Left renal pelvis (tissue), 4 donors: ENCODE measurements around the gene KRTAP12-4. TPM values are rescaled to one million over a fixed set of nuclear protein-coding genes. Genes with fewer than 3 reads are reported as not detected.
"Not testable (repeated sequence)": the region's sequence is repeated elsewhere in the genome, so short reads cannot be mapped to it uniquely, and the experiment has no call there.

Experiments used
- DNase-seq, 4 donors: peaks; one replicate each; pipeline ENCODE4 v3.0.0-alpha.2; 2013; ENCODE audit warnings: low read depth in 4 of 4, low spot score in 3 of 4
- polyA plus RNA-seq, 4 donors: library from polyadenylated mRNA; unstranded; fragments of 120-200 nt; gene quantifications; one replicate each; pipeline ENCODE4 v1.2.1, GENCODE V29; 2013; ENCODE audit not compliant: insufficient read length in 4 of 4

The KRTAP12-4 gene
- polyA plus RNA-seq, 4 donors, result not detected

DNA sequence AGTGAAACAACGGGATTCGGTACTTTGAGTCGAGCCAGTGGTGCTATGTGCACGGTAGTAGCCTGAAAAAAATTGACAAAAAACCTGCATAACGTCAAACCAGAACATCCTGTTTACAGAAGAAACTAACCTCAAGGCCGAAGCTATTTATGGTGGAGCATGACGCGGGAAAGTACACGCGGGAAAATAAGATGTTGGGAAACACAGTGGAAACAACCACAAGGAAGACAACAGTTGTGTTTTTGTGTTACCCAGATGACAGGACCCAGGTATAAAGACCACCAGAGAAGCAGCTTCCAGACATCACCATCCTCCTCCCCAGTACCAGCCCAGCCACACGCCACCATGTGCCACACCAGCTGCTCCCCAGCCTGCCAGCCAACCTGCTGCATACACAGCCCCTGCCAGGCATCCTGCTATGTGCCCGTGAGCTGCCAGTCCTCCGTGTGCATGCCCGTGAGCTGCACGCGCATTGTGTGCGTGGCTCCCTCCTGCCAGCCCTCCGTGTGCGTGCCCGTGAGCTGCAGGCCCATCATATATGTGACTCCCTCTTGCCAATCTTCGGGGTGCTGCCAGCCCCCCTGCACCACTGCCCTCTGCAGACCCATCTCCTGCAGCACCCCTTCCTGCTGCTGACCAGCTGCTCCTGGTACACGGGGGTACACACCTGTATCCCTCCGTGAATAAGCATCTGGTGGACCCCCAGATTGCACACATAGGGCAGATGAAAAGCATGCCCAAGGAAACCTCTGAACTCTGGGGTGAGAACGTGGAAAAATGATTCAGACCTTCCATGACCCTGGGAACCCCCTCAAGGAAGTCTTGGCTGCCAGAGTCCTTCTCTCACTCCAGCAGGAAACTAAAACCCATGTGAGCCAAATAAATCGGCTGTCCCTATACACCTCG is 3.4 kb upstream of the KRTAP12-4 start, which contains the start of gene KRTAP12-3:
TSS of gene KRTAP12-3 (plus strand) at position 298 of the 906 bp plus-strand sequence. CDS start at position 346, 48 bp downstream.
- no peak for DNase-seq

DNA sequence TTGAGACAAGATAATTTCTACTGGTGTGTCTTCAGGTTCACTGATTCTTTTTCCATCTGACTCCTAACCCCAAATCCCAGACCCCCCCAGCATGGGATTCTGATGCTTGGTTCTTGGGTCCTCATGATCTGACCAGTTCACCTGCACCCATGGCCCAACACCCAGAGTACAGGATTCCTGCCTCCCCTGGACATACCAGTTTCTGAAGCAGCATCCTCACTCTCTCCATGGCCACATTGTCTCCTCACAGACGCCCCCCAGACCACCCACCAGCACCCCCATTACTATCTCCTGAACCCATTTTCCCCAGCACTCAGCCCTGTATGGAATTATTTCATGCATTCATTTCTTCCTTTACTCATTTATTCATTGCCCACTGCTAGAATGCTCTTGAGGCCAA is 2.4 kb upstream of the KRTAP12-4 start:
- no peak for DNase-seq

DNA sequence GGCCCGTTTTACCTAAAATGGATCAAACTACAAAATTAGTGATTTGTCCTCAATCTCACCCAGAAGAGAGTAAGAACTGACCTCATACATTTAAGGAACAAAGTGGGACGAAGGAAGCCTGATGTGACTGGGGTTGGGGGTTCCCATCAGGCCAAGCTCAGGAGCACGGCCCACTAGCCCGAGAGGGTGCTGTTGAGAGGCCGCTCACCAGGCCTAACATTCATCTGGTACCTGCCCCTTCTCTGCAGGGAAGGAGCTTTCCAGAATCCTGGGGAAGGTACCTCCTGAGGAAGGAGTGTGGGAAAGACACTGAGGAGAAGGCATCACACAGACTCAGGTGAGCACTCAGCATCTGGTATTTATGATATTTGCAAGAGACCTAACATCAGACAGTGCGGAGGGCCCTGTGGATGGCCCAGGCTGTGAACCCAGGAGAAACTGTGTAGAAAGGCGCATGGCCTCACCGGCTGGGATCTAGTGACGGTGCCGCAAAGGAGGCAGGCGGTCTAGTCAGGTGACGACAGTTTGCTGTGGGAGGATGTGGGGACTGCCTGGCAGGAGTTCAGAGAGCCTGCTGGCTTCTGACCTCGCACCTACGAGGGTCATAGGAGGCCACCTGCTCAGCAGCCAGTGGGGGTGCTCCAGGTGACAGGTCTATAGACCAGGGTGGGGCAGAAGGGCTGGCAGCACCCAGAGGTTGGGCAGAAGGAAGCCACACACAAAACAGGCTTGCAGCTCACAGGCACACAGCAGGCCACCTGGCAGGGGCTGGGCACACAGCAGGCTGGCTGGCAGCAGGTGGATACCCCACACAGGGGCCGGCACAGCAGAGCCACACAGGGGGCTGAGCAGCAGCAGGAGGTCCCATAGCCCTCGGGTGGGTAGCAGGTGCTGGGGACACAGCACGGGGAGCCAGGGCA is 543 bp downstream of the KRTAP12-4 start:
- DNase-seq, result no peak

DNA sequence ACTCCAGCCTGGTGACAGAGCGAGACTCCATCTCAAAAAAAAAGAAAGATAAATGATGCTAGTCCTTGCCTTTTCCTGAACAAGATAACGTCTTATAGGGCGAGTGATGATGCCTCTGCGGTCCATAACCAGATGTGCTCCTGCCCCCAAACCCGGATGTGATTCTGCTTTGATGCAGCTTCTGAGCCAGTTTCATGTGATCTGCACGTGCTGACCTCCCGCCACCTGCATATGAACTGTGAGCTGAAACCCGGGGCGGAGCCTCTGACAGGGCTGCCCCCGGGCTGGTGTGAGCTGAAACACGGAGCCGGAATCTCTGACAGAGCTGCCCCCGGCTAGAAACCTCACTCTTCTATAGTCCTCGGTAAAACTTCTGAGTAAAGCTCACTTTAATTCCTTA is 1.3 kb downstream of the KRTAP12-4 start:
- DNase-seq, result no peak

DNA sequence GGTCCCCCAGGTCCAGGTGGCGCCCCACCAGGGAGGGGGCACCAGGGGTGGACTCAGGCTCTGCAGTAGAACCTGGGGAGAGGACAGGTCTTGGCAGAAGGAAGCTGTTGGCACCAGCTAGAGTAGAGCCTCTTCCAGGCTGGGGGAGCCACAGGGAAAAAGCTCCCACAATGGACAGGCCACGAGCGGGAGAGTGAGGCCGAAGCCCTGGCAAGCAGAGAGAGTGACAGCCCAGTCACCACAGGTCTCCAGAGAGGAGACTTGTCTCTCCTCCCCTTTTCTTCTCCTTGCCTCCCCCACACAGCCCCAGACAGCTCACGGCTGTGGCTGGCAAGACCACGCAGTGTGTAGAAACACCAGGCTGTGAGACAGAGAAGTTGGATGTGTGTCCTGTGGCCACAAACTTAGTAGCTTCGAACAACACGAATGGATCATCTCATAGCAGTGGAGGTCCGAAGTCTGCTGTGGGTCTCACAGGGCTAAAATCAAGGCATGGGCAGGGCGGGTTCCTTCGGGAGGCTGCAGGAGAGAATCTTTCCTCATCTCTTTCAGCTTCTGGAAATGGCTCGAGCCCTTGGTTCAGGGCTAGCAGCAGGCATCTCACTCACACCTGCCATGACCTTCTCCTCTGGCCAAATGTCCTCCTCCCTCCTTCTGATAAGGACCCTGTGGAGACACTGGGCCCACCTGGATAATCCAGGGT is 3.3 kb downstream of the KRTAP12-4 start:
- DNase-seq, result no peak

DNA sequence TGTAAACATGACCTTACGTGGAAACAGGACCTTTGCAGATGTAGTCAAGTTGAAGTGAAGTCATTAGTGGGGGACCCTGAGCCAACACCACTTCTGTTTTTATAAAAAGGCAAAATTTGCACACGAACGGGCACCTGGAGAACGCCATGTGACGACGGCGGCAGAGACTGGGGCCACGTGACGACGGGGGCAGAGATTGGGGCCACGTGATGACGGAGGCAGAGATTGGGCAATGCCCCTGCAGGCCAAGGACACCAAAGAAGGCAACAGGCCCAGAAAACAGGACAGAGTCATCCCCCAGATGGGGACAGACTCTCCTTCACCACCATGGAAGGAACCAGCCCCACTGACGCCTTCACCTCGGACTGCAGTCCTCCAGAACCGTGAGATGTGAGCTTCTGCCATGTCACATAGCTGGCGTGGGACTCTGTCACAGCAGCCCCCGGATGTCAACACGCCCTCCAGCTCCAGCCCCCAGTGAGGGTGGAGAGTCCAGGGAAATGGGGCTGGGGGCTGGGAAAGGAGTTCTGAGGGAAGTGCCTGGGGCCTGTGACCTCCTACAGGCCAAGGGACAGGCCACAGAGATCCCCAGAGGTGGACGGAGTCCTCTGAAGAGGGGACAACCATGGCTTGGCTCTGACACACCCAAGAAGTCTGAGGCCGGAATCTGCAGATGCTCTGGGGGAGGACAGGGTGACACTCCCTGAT is 4.0 kb downstream of the KRTAP12-4 start:
- no peak for DNase-seq

DNA sequence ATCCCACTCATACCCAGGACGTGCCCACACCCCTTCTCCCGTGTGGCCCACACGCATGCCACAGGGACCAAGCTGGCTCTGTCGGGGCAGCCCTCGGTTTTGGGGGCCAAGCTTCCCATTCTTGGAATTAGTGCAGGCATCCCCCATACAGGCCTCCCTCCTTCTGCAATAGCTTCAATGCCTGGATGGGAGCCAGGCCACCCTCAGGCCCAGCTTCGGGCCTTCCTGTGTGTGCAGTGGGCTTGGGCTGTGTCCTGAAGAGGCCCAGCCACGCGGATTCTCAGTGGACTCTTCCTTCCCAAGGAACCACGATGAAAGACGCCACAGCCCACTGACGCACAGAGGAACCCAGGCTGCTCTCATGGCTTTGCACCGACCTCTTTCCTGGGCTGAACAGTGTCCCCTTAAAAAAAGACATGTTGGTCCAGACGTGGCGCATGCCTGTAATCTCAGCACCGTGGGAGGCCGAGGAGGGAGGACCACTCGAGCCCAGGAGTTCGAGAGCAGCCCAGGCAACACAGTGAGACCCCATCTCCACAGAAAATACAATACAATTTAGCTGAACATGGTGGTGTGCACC is 4.8 kb downstream of the KRTAP12-4 start:
- no peak for DNase-seq

DNA sequence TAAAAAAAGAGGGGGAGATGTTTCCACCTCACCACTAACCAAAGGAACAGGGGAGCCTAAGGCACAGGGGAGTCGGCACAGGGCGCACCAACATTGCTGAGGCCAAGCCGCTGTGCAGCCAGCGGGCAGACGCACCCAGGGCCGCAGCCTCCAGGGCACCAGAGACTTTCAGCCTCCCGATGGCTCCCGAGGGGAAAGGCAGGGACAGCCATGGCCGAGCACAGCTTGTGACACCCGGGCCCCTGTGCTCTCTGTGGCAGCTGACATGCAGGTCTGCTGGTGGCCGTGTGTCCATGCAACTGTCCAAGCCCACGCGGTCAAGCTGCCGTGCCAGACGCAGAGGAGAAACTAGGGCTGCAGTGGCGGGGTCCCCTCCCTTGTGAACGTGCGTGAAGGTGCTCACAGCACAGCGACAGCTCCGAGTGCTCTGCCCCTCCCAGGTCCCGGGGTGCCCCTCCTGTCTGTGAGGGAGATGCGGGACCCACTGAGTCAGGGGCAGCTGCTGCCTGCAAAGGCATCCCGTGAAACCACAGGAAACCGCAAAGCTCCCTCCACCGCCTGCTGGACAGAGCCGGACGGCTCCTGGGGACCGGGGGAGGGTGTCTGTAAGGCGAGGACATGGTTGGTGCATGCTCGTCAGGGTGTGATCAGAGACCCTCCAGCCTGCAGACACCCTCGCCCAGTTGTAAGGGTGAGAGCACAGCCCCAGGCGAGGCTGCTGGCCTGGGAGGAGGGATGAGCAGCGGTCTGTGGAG is 5.7 kb downstream of the KRTAP12-4 start:
- DNase-seq, result no peak

DNA sequence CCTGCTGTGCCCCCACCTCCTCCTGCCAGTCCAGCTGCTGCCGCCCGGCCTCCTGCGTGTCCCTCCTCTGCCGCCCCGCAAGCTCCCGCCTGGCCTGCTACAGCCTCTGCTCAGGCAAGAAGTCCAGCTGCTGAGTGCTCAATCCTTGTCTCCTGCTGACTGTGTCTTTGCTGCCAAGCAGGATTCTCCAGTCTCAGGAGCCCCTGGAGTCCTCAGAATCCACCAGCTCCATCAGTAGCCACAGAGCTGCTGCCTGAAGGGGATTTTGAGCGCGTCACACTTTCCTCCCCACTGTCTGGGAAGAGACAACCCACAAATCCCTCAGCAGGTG is 7.3 kb downstream of the KRTAP12-4 start:
- no peak for DNase-seq

DNA sequence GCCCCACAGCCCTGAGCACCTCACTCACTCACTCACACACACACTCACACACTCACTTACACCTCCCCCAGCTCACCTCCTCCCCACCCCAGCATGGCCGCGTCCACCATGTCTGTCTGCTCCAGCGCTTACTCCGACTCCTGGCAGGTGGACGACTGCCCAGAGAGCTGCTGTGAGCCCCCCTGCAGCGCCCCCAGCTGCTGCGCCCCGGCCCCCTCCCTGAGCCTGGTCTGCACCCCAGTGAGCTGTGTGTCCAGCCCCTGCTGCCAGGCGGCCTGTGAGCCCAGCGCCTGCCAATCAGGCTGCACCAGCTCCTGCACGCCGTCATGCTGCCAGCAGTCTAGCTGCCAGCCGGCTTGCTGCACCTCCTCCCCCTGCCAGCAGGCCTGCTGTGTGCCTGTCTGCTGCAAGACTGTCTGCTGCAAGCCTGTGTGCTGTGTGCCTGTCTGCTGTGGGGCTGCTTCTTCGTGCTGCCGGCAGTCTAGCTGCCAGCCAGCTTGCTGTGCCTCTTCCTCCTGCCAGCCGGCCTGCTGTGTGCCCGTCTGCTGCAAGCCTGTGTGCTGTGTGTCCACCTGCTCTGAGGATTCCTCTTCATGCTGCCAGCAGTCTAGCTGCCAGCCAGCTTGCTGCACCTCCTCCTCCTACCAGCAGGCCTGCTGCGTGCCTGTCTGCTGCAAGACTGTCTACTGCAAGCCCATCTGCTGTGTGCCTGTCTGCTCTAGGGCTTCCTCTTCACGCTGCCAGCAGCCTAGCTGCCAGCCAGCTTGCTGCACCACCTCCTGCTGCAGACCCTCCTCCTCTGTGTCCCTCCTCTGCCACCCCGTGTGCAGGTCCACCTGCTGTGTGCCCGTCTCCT is 7.9 kb downstream of the KRTAP12-4 start, which contains the start of gene KRTAP10-11:
TSS of gene KRTAP10-11 (plus strand) at position 49 of the 856 bp plus-strand sequence. CDS start at position 94, 45 bp downstream.
- not testable (repeated sequence) for DNase-seq

DNA sequence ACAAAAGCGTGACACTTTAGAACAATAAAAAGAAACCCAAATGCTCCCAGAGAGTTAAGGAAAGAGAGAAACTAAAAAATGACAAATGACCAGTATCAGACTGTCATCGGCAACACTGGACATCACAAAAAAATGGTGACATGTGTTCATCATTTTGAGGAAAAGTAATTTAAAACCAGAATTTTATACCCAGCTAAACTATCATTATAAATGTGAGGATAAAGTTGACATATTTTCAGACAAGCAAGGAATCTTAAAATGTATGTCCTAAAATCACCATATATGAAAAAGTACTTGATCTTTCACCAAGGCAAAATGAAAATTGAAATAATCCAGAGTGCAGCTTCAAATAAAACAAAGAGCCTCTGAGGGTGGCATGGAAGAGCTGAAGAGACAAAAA is 9.6 kb downstream of the KRTAP12-4 start:
- DNase-seq, result no peak

DNA sequence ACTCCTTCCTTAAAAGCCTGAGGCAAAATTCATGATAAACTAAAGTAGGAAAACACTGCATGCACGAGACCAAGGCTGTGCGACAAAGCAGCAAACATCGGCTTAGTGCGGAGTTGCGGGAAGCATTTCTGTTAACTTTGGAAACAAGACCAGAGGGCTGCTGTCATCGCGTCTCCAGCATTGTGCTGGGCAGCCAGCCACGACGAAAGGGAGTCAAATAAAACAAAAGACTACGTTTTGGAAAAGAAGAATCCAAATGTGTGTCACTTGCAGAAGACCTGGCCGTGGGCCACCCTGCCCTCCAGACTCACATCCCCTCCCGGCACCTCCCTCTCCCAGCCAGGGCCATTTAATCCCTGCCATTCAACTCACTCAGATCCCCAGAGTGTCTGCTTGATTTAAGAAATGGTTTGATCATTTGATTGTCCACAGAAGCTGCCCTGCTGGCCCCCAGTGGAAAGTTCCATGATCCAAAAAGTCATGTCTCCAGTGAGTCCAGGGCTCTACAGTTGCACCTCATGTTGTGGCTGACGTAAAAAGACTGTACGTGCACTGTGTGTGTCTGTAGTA is 10.6 kb downstream of the KRTAP12-4 start:
- DNase-seq, result no peak

DNA sequence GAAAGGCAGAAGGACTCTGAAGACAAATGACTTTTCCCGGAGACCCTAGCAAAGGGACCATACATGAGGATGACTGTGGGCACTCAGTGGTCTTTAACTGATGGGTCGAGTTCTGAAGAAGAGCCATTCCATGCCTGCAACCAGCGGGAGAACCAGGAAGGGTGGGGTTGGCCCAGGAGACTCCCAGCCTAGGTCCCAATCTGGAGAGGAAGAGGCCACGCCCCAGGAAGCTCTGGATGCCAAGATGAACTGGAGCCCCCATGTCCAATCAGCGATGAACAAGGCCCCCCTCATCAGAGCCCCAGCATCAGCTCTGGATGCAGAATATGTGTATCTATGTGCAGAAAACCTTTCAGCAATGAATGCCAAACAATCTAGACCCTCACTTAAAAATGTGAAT is 13.7 kb downstream of the KRTAP12-4 start:
- no peak for DNase-seq

DNA sequence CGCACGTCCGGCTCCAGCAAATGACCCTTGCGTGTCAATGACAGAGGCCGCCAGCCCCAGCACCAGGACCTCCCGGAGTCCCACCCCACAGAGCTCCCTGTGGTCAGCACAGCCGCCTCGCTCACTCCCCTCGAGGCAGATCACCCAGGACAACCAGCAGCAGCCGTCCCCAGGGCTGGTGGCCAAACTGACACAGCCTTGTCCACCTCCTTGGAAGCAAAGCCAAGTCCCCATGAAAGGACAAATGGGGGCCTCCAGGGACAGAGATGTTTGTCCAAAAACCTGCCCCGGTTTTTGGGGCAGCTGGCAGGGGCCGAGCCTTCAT is 15.2 kb downstream of the KRTAP12-4 start:
- no peak for DNase-seq

DNA sequence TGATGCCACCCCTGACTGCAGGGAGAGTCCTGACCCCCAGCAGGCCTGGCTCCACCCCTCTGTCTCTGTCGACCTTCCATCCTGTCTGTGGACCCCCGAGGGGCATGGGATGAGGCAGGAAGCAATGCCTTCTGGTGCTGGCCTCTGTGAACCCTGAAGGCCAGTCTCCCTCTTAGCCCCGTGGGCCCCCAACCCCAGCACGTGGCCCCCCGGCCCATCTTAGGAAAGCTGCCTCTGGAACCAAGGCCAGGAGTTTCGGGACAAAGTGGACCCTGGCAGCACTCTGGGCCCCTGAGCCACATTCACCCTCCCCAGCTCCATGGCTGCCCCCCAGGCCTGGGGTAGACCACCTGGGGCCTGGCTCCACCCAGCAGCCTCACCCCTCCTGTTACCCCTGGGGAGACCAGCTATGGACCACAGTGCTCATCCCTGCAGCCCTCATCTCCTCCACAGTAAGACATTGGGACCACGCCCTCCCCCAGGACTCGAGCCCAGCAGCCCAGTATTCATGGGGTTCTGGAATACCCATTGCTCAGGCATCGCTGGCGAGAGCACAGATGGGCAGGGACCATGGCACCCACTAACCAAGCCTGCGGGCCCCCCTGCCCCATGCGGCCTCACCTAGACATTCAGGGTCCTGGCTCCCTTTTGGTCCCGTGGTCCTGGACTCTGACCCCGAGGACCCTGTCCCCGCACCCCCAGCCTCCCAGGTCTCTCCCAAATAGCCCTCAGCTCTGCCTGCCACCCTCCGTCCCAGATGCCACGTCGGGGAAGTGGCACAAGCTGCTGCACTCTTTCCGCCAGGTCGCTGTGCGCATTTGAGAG is 15.7 kb downstream of the KRTAP12-4 start:
- not testable (repeated sequence) for DNase-seq

DNA sequence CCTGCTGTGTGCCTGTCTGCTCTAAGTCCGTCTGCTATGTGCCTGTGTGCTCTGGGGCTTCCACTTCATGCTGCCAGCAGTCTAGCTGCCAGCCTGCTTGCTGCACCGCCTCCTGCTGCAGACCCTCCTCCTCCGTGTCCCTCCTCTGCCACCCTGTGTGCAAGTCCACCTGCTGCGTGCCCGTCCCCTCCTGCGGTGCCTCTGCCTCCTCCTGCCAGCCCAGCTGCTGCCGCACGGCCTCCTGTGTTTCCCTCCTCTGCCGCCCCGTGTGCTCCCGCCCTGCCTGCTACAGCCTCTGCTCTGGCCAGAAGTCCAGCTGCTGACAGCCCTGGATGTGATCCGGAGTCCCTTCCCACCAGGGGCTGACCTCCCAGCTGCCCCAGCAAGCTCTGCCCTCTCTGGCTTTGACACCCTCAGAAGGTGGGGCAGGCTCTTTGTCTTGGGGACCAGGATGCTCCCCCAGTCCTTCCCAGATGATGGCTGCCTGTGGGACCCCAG is 16.6 kb downstream of the KRTAP12-4 start:
- not testable (repeated sequence) for DNase-seq
